Measurements from ENCODE around the gene TMEM51.

TMEM51 gene

DNA sequence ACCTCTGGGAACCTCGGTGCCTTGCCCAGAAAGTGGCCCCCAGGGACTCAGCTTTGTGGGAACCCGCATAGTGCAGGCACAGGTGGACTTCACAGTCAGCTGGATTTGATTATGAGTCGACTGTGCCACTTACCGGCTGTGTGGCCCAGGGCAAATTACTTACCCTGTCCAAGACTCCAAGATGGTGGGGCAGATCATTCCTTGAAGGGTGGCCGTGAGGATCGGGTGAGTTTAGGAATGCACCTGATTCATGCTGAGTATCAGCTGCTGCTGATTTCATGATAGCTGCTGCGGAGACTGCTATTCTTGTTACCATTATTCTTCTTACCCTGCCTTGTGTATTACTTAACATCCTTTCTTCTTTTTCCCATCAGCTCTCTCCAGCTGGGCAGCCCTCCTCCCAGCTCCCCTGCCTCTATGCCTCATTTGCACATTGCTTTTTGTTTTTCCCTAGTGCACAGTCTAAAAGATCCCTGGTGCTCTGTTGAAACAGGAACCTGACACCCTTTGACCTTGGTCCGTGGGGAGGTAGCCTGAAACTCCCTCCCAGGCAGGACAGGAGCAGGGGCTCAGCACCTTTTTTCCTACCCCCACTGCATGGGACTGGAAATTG lies 53.0 kb downstream of the TMEM51 start:
- no peak for TF ChIP-seq MYC (IDR thresholded peaks at IDR 0.05; ENCODE audit: low read depth, low read length)
- TF ChIP-seq, protein P1, sequence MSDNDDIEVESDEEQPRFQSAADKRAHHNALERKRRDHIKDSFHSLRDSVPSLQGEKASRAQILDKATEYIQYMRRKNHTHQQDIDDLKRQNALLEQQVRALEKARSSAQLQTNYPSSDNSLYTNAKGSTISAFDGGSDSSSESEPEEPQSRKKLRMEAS (IDR thresholded peaks at IDR 0.05; ENCODE audit: low read depth, low read length), result no peak
- no peak for TF ChIP-seq POLR2A (IDR thresholded peaks at IDR 0.05; ENCODE audit: extremely low read depth, insufficient read length)
- TF ChIP-seq, protein P2, sequence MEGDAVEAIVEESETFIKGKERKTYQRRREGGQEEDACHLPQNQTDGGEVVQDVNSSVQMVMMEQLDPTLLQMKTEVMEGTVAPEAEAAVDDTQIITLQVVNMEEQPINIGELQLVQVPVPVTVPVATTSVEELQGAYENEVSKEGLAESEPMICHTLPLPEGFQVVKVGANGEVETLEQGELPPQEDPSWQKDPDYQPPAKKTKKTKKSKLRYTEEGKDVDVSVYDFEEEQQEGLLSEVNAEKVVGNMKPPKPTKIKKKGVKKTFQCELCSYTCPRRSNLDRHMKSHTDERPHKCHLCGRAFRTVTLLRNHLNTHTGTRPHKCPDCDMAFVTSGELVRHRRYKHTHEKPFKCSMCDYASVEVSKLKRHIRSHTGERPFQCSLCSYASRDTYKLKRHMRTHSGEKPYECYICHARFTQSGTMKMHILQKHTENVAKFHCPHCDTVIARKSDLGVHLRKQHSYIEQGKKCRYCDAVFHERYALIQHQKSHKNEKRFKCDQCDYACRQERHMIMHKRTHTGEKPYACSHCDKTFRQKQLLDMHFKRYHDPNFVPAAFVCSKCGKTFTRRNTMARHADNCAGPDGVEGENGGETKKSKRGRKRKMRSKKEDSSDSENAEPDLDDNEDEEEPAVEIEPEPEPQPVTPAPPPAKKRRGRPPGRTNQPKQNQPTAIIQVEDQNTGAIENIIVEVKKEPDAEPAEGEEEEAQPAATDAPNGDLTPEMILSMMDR (IDR thresholded peaks at IDR 0.05; ENCODE audit: low read depth, low read length), result no peak
- H3K4me3 ChIP-seq (ENCODE audit: low read depth, low read length), result no peak overlapping the region

DNA sequence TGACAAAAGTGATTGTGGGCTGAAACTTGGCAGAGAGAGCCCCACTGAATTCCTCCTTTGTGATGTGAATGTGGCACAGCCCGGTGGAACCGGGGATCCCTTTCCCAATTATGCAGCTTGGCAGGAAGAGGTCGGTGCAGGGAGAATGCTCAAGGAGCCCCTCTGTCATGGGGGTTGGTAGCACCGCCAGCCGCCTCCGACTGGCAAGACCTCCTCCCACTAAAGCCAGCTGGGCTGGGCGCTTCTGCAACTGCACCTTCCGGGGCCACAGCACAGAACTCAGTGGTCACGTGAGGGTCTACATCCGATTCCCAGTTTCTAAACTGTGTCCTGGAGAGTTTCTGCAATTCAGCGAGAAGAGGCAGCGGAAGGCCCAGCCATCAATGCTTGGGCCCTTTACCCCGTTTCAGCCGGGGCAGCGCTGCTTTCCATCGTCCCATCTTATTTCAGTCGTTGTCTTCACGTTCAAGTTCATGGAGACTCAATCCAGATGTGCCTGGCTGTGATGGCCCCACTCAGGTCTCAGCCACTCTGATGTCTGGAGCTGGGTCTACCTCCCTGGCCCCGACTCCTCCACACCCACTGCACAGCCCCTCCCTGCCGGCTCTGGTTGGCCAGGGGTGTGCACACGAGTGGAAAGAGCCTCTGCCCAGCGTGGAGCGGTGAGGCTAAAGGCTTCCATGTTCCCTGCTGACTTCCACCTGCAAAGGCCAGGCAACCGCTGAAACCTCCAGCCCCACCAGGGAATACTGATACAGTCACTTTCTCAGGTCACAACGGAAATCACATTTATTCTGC lies 53.7 kb downstream of the TMEM51 start:
- DNase-seq (ENCODE audit: low read depth), result no peak
- H3K4me3 ChIP-seq (ENCODE audit: low read depth, low read length), result no peak overlapping the region

More for the DNA sequence above, 53.0 kb downstream of the TMEM51 start:
- DNase-seq (ENCODE audit: low read depth), result no peak

DNA sequence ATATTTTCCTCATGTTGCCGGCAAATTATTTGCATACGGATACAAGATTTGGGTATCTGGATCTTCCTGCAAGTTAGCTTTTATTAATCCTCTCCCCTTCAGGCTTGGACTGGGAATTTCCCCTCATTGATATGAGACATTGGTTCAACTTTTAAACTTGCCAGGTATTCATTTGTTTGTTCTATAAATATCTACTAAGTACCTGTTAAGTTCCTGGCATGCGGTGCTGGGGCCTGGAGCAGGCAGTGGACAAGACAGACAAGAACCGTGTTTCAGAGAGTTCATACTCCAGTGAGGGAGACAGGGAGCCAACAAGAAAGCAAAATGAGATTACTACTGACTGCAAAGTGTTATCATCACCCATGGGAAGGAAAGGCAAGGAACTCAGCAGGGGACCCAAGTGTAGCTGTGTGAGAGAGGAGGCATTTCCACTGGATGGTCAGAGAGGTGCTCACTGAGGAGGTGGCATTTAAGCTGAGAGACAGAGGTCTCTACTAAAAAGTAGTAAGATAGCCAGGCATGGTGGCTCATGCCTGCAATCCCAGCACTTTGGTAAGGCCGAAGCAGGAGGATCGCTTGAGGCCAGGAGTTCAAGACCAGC lies 54.4 kb downstream of the TMEM51 start:
- TF ChIP-seq, protein P1 (IDR thresholded peaks at IDR 0.05; ENCODE audit: low read depth, low read length), result no peak
- no peak for TF ChIP-seq MYC (IDR thresholded peaks at IDR 0.05; ENCODE audit: low read depth, low read length)
- no peak for TF ChIP-seq POLR2A (IDR thresholded peaks at IDR 0.05; ENCODE audit: extremely low read depth, insufficient read length)
- TF ChIP-seq, protein P2 (IDR thresholded peaks at IDR 0.05; ENCODE audit: low read depth, low read length), result no peak
- no peak for DNase-seq (ENCODE audit: low read depth)
- no peak overlapping the region for H3K4me3 ChIP-seq (ENCODE audit: low read depth, low read length)

More for the DNA sequence above, 53.7 kb downstream of the TMEM51 start:
- TF ChIP-seq POLR2A (IDR thresholded peaks at IDR 0.05; ENCODE audit: extremely low read depth, insufficient read length) (no peak), MYC (IDR thresholded peaks at IDR 0.05; ENCODE audit: low read depth, low read length) (no peak)
- TF ChIP-seq, protein P1 (IDR thresholded peaks at IDR 0.05; ENCODE audit: low read depth, low read length), result no peak
- TF ChIP-seq, protein P2 (IDR thresholded peaks at IDR 0.05; ENCODE audit: low read depth, low read length), result no peak

DNA sequence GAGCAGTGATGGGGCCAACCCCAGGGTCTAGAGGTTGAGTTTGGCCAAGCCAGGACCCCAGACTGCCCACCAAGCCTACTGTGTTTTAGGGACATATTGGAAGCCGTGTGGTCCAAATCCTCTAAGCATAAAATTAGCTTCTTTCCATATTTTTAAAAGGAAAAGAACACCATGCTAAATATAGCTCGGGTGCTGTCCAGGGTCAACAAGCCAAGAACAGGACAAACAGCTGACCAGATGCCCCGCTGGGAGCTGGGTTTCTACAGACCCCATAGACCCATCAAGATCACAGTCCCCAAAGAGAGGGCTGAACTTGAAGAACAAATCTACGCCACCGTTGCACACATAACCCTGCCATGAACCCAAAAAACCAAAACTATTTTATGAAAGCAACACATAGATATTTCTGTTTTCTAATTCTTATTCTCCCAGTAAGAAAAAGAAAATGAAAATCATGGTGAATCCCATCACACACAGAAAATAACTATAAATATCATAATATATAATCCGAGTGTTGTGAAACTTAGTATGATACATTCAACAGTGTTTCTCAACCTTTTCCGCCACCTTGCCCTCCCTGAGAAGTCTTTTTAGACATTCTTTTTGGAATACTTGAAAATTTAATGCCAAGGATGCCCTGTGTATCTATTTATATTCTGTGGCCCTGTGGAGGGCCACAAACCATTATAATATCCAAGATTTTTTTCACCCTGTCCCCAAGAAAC lies 57.3 kb downstream of the TMEM51 start:
- H3K4me3 ChIP-seq (ENCODE audit: low read depth, low read length), result no peak overlapping the region
- no peak for DNase-seq (ENCODE audit: low read depth)
- TF ChIP-seq, protein P1 (IDR thresholded peaks at IDR 0.05; ENCODE audit: low read depth, low read length), result no peak
- no peak for TF ChIP-seq POLR2A (IDR thresholded peaks at IDR 0.05; ENCODE audit: extremely low read depth, insufficient read length)
- TF ChIP-seq MYC (IDR thresholded peaks at IDR 0.05; ENCODE audit: low read depth, low read length), result no peak
- TF ChIP-seq, protein P2 (IDR thresholded peaks at IDR 0.05; ENCODE audit: low read depth, low read length), result no peak

DNA sequence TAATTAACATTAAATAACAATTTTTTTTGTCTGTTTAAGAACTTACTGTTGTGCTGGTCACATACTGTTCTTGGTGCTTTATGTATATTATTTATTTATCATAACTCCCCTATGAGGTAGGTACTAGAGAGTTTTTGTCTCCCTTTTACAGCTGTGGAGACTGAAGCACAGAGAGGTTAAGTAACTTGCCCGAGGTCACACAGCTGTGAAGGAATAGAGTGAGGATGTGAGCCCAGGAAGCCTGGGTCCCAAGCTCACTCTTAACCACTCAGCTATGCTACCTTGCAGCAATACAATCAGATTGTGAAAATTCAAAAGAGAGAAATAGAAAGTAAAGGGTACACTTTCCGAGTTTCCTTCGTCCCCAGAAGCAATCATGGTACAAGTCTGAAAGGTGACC lies 57.9 kb downstream of the TMEM51 start:
- H3K4me3 ChIP-seq (ENCODE audit: low read depth, low read length), result no peak overlapping the region
- TF ChIP-seq, protein P1 (IDR thresholded peaks at IDR 0.05; ENCODE audit: low read depth, low read length), result no peak
- TF ChIP-seq POLR2A (IDR thresholded peaks at IDR 0.05; ENCODE audit: extremely low read depth, insufficient read length) (no peak), MYC (IDR thresholded peaks at IDR 0.05; ENCODE audit: low read depth, low read length) (no peak)
- TF ChIP-seq, protein P2 (IDR thresholded peaks at IDR 0.05; ENCODE audit: low read depth, low read length), result no peak

More for the DNA sequence above, 57.9 kb downstream of the TMEM51 start:
- DNase-seq (ENCODE audit: low read depth), result no peak
